Endothelial cell of umbilical vein (primary cell): ENCODE results near the gene C4orf51. TPM values are rescaled to one million over a fixed set of nuclear protein-coding genes. Genes with fewer than 3 reads are reported as not detected.

ENCODE experiments used
- polyA plus RNA-seq, 4 experiments: library from polyadenylated mRNA; depleted of rRNA in 3 of 4; stranded (reverse) in 3 of 4; unstranded in 1 of 4; fragments of >200 nt; gene quantifications; 2 replicates each; pipeline versions ENCODE4 v1.2.1 to v1.2.3, GENCODE V29; 2011 to 2012; ENCODE audit warnings: missing spikeins in 1 of 4
- total RNA-seq: library from RNA; stranded (reverse); gene quantifications from 2 replicates; pipeline ENCODE4 v1.2.3, GENCODE V29; 2021

Gene C4orf51
- total and polyA plus RNA-seq, 2 donors (not counting 3 experiments of a cell fraction or from before 2014, with no cell fraction given): not detected

Other genes with a start within 250 kb of the C4orf51 start
- gene SMAD1, start 198.3 kb upstream of the C4orf51 start, total RNA-seq: 93.5 and 101 TPM in 2 replicates
- 104 and 116 TPM in 2 replicates for gene SMAD1, start 198.3 kb upstream of the C4orf51 start, polyA plus RNA-seq
- gene MMAA, start 60.8 kb upstream of the C4orf51 start, total RNA-seq: 5.1 and 5.6 TPM in 2 replicates
- gene MMAA, start 60.8 kb upstream of the C4orf51 start, polyA plus RNA-seq: 1.3 and 2.2 TPM in 2 replicates